BLaER1 treated with 17β-estradiol and CSF1 and Interleukin-3, amounts not matched to agents 10 nM and 100 nM (cell line): ENCODE data around the gene TADA2A.

Experiments used
- H3K27ac ChIP-seq, 11 experiments: shearing (Covaris generic); formaldehyde crosslinking; 2 replicates each; pipeline ENCODE4 v1.8.1; 2022
- H3K27me3 ChIP-seq, 11 experiments: shearing (Covaris generic); formaldehyde crosslinking; 2 replicates each; pipeline ENCODE4 v1.8.1; 2022
- H3K36me3 ChIP-seq, 11 experiments: shearing (Covaris generic); formaldehyde crosslinking; 2 replicates each; pipeline ENCODE4 v1.8.1; 2022
- H3K4me1 ChIP-seq, 10 experiments: shearing (Covaris generic); formaldehyde crosslinking; 2 replicates each; pipeline ENCODE4 v1.8.1; 2022
- H3K4me2 ChIP-seq, 11 experiments: shearing (Covaris generic); formaldehyde crosslinking; 2 replicates each; pipeline ENCODE4 v1.8.1; 2022
- H3K4me3 ChIP-seq, 10 experiments: shearing (Covaris generic); formaldehyde crosslinking; 2 replicates each; pipeline ENCODE4 v1.8.1; 2022
- H3K9ac ChIP-seq, 11 experiments: shearing (Covaris generic); formaldehyde crosslinking; 2 replicates each; pipeline ENCODE4 v1.8.1; 2022
- H3K9me3 ChIP-seq, 11 experiments: shearing (Covaris generic); formaldehyde crosslinking; replicated peaks in 1 of 11; 2 replicates each; pipeline ENCODE4 v1.8.1; 2022
- H4K20me1 ChIP-seq, 11 experiments: shearing (Covaris generic); formaldehyde crosslinking; 2 replicates each; pipeline ENCODE4 v1.8.1; 2022
- Cebpa-rat ChIP-seq, 11 experiments: shearing (Covaris generic); IDR thresholded peaks; 2 replicates each; pipeline ENCODE4 v1.8.1; 2022

TADA2A gene

GRCh38 chr17:37406635-37407461 is at the start of gene TADA2A, which contains the start of gene ACACA:
TADA2A (plus strand) TSS chr17:37406886; CDS start chr17:37411366, 4,480 bp downstream.
ACACA (minus strand) TSS chr17:37406836; CDS start chr17:37406299, 537 bp downstream.
- Histone ChIP-seq H3K4me1 (peaks cover 24 to 45% (median 35%) of the 10 kb centered on the region in 10 experiments), H3K4me2 (peak within 1 kb of the TSS; percentile 79 to 99 (median 90)), H3K36me3 (peaks cover 13 to 43% (median 22%) of the 10 kb centered on the region in 11 experiments), H3K9me3 (no peaks in the 10 kb centered on the region), H4K20me1 (no peaks in the 10 kb centered on the region), H3K9ac (peak within 1 kb of the TSS; percentile 84 to 97 (median 92)), H3K4me3 (peak within 1 kb of the TSS; percentile 71 to 94 (median 83)), H3K27ac (peak within 1 kb of the TSS; percentile 81 to 95 (median 90)), H3K27me3 (no peaks in the 10 kb centered on the region)
- no peak for TF ChIP-seq Cebpa-rat (IDR thresholded peaks at IDR 0.05)

GRCh38 chr17:37358098-37358829 is 48.4 kb upstream of the TADA2A start:
- H3K27ac ChIP-seq, result peak overlapping the region; percentile 63 to 98 (median 90); a peak in 21 of 22 replicates
- H3K4me1 ChIP-seq, result peaks cover 23 to 44% (median 35%) of the 10 kb centered on the region in 10 experiments
- no peaks in the 10 kb centered on the region for H3K9me3 ChIP-seq
- peaks cover 0 to 54% (median 46%) of the 10 kb centered on the region in 11 experiments; a peak in 18 of 22 replicates for H4K20me1 ChIP-seq
- H3K9ac ChIP-seq, result peak overlapping the region; percentile 87 to 99 (median 94)
- peak overlapping the region; percentile 82 to 97 (median 92) for H3K4me2 ChIP-seq
- H3K27me3 ChIP-seq, result no peaks in the 10 kb centered on the region
- peak overlapping the region; percentile 82 to 100 (median 93) for H3K4me3 ChIP-seq
- peaks cover 0 to 40% (median 26%) of the 10 kb centered on the region in 11 experiments; a peak in 20 of 22 replicates for H3K36me3 ChIP-seq
- TF ChIP-seq Cebpa-rat (IDR thresholded peaks at IDR 0.05), result no peak

GRCh38 chr17:37358830-37359681 is 47.6 kb upstream of the TADA2A start:
- Histone ChIP-seq H3K4me1 (peaks cover 23 to 44% (median 35%) of the 10 kb centered on the region in 10 experiments), H3K9me3 (no peaks in the 10 kb centered on the region)

GRCh38 chr17:37359682-37360188 is 47.0 kb upstream of the TADA2A start:
- Histone ChIP-seq H3K4me3 (peak overlapping the region; percentile 82 to 100 (median 93)), H3K36me3 (peaks cover 0 to 25% (median 12%) of the 10 kb centered on the region in 11 experiments; a peak in 16 of 22 replicates), H3K9ac (peak overlapping the region; percentile 87 to 99 (median 94)), H3K4me2 (peak overlapping the region; percentile 68 to 93 (median 90)), H4K20me1 (peaks cover 0 to 39% (median 31%) of the 10 kb centered on the region in 11 experiments; a peak in 18 of 22 replicates), H3K9me3 (no peaks in the 10 kb centered on the region), H3K4me1 (peaks cover 23 to 44% (median 35%) of the 10 kb centered on the region in 10 experiments), H3K27me3 (no peaks in the 10 kb centered on the region), H3K27ac (peak overlapping the region; percentile 81 to 98 (median 90))
- TF ChIP-seq Cebpa-rat (IDR thresholded peaks at IDR 0.05), result no peak

More at GRCh38 chr17:37358830-37359681, 47.6 kb upstream of the TADA2A start:
- Histone ChIP-seq H4K20me1 (peaks cover 0 to 46% (median 38%) of the 10 kb centered on the region in 11 experiments; a peak in 18 of 22 replicates), H3K9ac (peak overlapping the region; percentile 87 to 99 (median 94)), H3K27me3 (no peaks in the 10 kb centered on the region), H3K36me3 (peaks cover 0 to 32% (median 18%) of the 10 kb centered on the region in 11 experiments; a peak in 20 of 22 replicates), H3K4me3 (peak overlapping the region; percentile 82 to 100 (median 93)), H3K27ac (peak overlapping the region; percentile 81 to 98 (median 90)), H3K4me2 (peak overlapping the region; percentile 82 to 97 (median 92))
- no peak for TF ChIP-seq Cebpa-rat (IDR thresholded peaks at IDR 0.05)

- Histone ChIP-seq H3K36me3 (peaks cover 0 to 16% (median 4%) of the 10 kb centered on the region in 11 experiments; a peak in 10 of 22 replicates), H3K4me2 (peak overlapping the region in 10 of 11 experiments; percentile 68 to 93 (median 89); a peak in 18 of 22 replicates), H4K20me1 (peaks cover 0 to 30% (median 22%) of the 10 kb centered on the region in 11 experiments; a peak in 17 of 22 replicates), H3K4me3 (no peak overlapping the region), H3K9ac (no peak overlapping the region), H3K4me1 (peaks cover 23 to 44% (median 35%) of the 10 kb centered on the region in 10 experiments), H3K27ac (peak overlapping the region in 3 of 11 experiments; percentile 16 to 94 (median 87); a peak in 4 of 22 replicates), H3K9me3 (no peaks in the 10 kb centered on the region), H3K27me3 (no peaks in the 10 kb centered on the region)
- TF ChIP-seq Cebpa-rat (IDR thresholded peaks at IDR 0.05), result no peak
These were observed 46.1 kb upstream of the TADA2A start for GRCh38 chr17:37360632-37361031.

GRCh38 chr17:37361543-37361942 is 45.1 kb upstream of the TADA2A start:
- Histone ChIP-seq H3K9ac (no peak overlapping the region), H3K36me3 (peaks cover 0 to 7% (median 0%) of the 10 kb centered on the region in 11 experiments; a peak in 3 of 22 replicates), H3K4me1 (peaks cover 23 to 36% (median 31%) of the 10 kb centered on the region in 10 experiments), H3K4me3 (no peak overlapping the region), H4K20me1 (peaks cover 0 to 22% (median 13%) of the 10 kb centered on the region in 11 experiments; a peak in 17 of 22 replicates), H3K9me3 (no peaks in the 10 kb centered on the region), H3K27ac (no peak overlapping the region), H3K4me2 (peak overlapping the region in 1 of 11 experiments; percentile 88; a peak in 1 of 22 replicates), H3K27me3 (no peaks in the 10 kb centered on the region)
- no peak for TF ChIP-seq Cebpa-rat (IDR thresholded peaks at IDR 0.05)

GRCh38 chr17:37365589-37365988 is 41.1 kb upstream of the TADA2A start:
- H3K4me3 ChIP-seq, result no peak overlapping the region
- no peak for TF ChIP-seq Cebpa-rat (IDR thresholded peaks at IDR 0.05)
- peaks cover 0 to 4% (median 0%) of the 10 kb centered on the region in 11 experiments; a peak in 1 of 22 replicates for H3K36me3 ChIP-seq
- H3K4me1 ChIP-seq, result peaks cover 0 to 14% (median 6%) of the 10 kb centered on the region in 10 experiments; a peak in 14 of 20 replicates
- no peak overlapping the region for H3K4me2 ChIP-seq
- no peaks in the 10 kb centered on the region for H4K20me1 ChIP-seq
- no peak overlapping the region for H3K9ac ChIP-seq
- H3K9me3 ChIP-seq, result no peaks in the 10 kb centered on the region
- H3K27ac ChIP-seq, result no peak overlapping the region
- no peaks in the 10 kb centered on the region for H3K27me3 ChIP-seq
